ENCODE results near the gene CRYBG1. TPM values are rescaled to one million over a fixed set of nuclear protein-coding genes. Genes with fewer than 3 reads are reported as not detected.

Gene CRYBG1
- total RNA-seq, 1 experiment from 2014 or later = 10.1 TPM

DNA sequence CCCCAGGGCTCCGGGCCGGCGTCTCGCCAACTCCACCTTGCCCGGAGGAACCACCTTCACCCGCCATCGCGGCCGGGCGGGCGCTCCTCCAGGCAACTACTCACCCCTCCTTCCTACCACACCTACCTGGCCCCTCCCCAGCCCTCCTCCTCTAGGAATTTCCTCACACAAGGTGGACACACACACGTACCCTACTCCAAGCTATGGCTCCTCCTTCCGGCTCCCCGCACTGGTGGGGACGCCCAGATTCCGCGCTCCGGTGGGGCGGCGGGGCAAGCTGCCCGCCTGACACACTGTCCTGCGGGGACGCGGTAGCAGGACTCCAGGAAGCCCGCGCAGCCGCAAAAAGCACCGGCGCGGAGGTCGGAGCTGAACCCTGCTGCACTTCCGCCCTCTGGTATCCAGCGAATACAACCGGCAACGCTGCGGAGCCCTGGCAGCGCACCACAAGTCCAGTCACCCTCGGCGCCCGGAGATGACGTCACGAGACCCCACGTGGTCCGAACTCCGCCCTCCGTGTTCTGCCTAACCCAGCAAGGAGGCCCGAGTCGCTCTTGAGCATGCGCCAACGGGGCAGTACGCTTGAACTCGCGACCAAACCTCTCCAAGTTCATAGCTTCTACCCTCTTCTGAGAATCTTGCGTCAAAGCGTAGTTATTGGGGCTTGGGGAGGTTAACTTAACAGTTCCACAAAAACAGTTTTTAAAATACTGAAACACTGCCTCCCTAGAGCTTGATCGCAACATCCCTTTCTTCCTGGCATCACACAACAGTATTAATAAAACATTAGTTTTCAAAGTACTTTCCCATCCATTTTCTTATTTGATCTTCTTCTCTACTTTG, 35.0 kb upstream of the CRYBG1 start, which contains the start of gene ATG5 (continued):
- TF ChIP-seq RORB (CRISPR knock-in tag; IDR thresholded peaks at IDR 0.05) = no peak
- TF ChIP-seq CREM (CRISPR knock-in tag; IDR thresholded peaks at IDR 0.05) = peak; percentile 99
- peak; percentile 92 for TF ChIP-seq TEAD1 (CRISPR knock-in tag; IDR thresholded peaks at IDR 0.05)

DNA sequence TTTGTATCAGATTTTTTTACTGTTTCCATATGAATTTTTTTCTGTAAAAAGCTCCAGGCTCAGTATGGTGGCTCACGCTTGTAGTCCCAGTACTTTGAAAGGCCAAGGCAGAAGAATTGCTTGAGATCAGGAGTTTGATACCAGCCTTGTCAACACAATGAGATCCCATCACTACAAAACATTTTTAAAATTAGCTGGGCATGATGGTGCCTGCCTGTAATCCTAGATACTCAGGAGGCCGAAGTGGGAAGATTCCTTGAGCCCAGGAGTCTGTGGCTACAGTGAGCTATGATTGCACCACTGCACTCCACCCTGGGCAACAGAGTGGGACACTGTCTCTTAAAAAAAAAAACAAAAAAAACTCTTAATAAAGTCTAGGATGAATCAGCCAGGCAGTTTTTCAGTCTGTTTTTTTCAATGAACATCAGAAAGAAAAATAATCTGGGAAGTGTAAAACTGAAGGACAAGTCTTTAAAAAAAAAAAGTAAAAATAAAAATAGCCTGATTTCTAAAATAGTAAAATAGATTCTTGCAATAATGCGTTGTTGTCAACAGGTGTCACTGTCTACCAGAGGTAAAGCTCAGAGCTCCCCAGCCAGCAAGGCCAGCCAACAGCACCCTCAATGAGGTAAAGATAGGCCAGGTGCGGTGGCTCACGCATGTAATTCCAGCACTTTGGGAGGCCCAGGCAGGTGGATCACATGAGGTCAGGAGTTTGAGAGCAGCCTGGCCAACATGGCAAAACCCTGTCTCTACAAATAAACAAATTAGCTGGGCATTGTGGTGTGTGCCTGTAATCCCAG, 25.7 kb upstream of the CRYBG1 start:
- Mint-ChIP-seq H3K27ac (no peak overlapping the region), H3K9me3 (peaks cover 4% of the 10 kb centered on the region), H3K36me3 (no peaks in the 10 kb centered on the region), H3K27me3 (ENCODE audit: low read depth) (peaks cover 6% of the 10 kb centered on the region), H3K4me1 (peaks cover 3% of the 10 kb centered on the region), H3K4me3 (no peak overlapping the region)
- ATAC-seq (peak; percentile 78), DNase-seq (ENCODE audit: low spot score) (peak; percentile 61)
- POLR2A ChIA-PET = no interaction called here
- CTCF ChIA-PET = interaction anchor here (0.5 to 1.8 kb wide), 21 partner anchors 9 to 747 kb away, joined by 3 to 11 read pairs (median 3); partner anchors contain the start of genes ATG5 and CRYBG1
- TF ChIP-seq, protein P1, sequence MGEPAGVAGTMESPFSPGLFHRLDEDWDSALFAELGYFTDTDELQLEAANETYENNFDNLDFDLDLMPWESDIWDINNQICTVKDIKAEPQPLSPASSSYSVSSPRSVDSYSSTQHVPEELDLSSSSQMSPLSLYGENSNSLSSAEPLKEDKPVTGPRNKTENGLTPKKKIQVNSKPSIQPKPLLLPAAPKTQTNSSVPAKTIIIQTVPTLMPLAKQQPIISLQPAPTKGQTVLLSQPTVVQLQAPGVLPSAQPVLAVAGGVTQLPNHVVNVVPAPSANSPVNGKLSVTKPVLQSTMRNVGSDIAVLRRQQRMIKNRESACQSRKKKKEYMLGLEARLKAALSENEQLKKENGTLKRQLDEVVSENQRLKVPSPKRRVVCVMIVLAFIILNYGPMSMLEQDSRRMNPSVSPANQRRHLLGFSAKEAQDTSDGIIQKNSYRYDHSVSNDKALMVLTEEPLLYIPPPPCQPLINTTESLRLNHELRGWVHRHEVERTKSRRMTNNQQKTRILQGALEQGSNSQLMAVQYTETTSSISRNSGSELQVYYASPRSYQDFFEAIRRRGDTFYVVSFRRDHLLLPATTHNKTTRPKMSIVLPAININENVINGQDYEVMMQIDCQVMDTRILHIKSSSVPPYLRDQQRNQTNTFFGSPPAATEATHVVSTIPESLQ (CRISPR knock-in tag; IDR thresholded peaks at IDR 0.05) = no peak
- TF ChIP-seq, protein P2, sequence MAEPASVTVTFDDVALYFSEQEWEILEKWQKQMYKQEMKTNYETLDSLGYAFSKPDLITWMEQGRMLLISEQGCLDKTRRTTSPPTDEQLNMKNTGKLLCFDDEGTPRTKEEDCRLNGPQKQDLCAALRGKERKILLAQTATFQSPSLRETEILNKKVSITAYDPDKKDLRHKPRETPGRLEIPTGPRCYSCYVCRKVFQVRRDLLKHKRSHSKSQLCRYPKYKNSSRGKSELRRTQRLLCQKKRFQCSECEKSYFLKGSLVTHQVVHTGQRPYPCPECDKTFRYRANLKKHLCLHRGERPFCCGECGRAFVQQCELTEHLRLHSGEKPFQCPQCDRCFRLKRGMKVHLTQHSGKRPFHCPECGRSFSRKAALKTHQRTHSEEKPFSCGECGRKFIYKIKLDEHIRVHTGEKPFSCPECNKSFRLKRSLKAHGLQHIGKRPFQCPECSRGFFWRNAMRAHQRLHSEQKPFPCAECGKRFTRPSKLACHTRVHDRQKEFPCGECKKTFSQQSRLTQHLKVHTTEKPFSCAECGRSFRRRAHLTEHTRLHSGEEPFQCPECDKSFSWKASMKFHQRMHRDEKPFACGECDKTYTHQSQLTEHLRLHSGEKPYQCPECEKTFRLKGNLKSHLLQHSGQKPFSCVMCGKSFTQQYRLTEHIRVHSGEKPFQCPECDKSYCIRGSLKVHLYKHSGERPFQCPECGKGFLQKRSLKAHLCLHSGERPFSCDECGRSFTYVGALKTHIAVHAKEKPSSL (CRISPR knock-in tag; conservative IDR thresholded peaks at IDR 0.05) = no peak
- TF ChIP-seq ZNF121 (CRISPR knock-in tag; IDR thresholded peaks at IDR 0.05) = 0 out of 2 replicates have a peak, but pooled peaks have one; percentile 11
- TF ChIP-seq ZNF263 (CRISPR knock-in tag; IDR thresholded peaks at IDR 0.05; ENCODE audit: low read depth) = no peak
- TF ChIP-seq, protein P3, sequence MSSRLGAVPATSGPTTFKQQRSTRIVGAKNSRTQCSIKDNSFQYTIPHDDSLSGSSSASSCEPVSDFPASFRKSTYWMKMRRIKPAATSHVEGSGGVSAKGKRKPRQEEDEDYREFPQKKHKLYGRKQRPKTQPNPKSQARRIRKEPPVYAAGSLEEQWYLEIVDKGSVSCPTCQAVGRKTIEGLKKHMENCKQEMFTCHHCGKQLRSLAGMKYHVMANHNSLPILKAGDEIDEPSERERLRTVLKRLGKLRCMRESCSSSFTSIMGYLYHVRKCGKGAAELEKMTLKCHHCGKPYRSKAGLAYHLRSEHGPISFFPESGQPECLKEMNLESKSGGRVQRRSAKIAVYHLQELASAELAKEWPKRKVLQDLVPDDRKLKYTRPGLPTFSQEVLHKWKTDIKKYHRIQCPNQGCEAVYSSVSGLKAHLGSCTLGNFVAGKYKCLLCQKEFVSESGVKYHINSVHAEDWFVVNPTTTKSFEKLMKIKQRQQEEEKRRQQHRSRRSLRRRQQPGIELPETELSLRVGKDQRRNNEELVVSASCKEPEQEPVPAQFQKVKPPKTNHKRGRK (CRISPR knock-in tag; IDR thresholded peaks at IDR 0.05; ENCODE audit: borderline replicate concordance) = no peak
- TF ChIP-seq, protein P4, sequence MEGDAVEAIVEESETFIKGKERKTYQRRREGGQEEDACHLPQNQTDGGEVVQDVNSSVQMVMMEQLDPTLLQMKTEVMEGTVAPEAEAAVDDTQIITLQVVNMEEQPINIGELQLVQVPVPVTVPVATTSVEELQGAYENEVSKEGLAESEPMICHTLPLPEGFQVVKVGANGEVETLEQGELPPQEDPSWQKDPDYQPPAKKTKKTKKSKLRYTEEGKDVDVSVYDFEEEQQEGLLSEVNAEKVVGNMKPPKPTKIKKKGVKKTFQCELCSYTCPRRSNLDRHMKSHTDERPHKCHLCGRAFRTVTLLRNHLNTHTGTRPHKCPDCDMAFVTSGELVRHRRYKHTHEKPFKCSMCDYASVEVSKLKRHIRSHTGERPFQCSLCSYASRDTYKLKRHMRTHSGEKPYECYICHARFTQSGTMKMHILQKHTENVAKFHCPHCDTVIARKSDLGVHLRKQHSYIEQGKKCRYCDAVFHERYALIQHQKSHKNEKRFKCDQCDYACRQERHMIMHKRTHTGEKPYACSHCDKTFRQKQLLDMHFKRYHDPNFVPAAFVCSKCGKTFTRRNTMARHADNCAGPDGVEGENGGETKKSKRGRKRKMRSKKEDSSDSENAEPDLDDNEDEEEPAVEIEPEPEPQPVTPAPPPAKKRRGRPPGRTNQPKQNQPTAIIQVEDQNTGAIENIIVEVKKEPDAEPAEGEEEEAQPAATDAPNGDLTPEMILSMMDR (IDR thresholded peaks at IDR 0.05) = peak; percentile 54
- no peak for TF ChIP-seq FOXJ3 (CRISPR knock-in tag; IDR thresholded peaks at IDR 0.05; ENCODE audit: borderline replicate concordance)
- no peak for TF ChIP-seq RORB (CRISPR knock-in tag; IDR thresholded peaks at IDR 0.05)

DNA sequence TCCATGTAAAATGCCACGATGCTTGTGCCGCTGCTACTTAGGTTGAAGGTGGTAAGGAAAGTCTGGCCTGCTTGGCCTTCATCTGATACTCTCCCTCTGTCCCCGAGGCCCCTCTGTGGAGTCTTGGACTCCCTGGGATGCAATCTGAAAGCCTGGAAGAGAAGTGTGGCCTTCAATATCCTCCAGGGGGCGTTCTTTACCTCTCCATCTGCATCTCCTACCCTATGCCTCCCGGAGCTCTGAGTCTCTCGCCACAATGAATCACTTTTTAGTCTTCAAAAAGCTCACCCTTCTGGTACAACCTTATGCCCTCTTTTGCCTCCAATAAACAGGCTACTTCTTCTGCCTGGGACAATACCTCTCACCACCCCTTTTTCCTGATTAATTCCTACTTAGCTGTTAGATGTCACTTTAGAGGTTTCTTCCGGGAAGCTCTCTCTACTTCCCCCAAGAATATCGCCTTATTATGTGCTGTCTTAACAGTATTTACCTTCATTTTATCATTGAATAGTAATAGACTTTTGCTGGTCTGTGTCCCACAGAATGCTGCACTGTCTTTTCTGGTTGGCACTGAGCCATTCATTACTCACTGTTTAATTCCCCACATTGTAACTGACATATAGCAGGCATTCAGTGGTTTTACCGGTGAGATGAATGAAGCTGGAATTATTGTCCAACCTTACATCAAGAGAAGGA, 21.0 kb upstream of the CRYBG1 start:
- H3K27me3 Mint-ChIP-seq (ENCODE audit: low read depth) = no peaks in the 10 kb centered on the region

More for the DNA sequence above, 21.0 kb upstream of the CRYBG1 start:
- H3K4me1 Mint-ChIP-seq = peaks cover 3% of the 10 kb centered on the region
- no peak for TF ChIP-seq ZNF416 (CRISPR knock-in tag; IDR thresholded peaks at IDR 0.05)
- TF ChIP-seq, protein P4 (IDR thresholded peaks at IDR 0.05) = peak; percentile 84
- no peak overlapping the region for H3K27ac Mint-ChIP-seq
- no peak overlapping the region for H3K4me3 Mint-ChIP-seq
- no peaks in the 10 kb centered on the region for H3K9me3 Mint-ChIP-seq
- ChIA-PET POLR2A (interaction anchor here (0.6 kb wide), 1 partner anchor 246 kb away, joined by 7 read pairs; no protein-coding TSS in a partner anchor), CTCF (interaction anchor here (0.5 to 2.2 kb wide), 48 partner anchors 8 to 1276 kb away, joined by 3 to 38 read pairs (median 4); partner anchors contain the start of genes ATG5, CRYBG1 and MTRES1)
- ATAC-seq (peak; percentile 99), DNase-seq (ENCODE audit: low spot score) (peak; percentile 57)
- H3K36me3 Mint-ChIP-seq = no peaks in the 10 kb centered on the region

Measured in WTC11 (cell line).